Smooth muscle cell (in vitro differentiated cells): ENCODE measurements around the gene SNIP1. TPM values are rescaled to one million over a fixed set of nuclear protein-coding genes. Genes with fewer than 3 reads are reported as not detected.

ENCODE experiments used
- DNase-seq: peaks from one replicate; lab custom pipeline; 2025; ENCODE audit not compliant: unreplicated experiment; lab: John Stamatoyannopoulos, UW
- H2AFZ ChIP-seq: fragments of 200-600 bp; sonication (generic); 2 replicates; pipeline ENCODE4 v1.6.0; 2016; ENCODE audit warnings: antibody characterized with exemption, low read depth, mild to moderate bottlenecking
- H3F3A ChIP-seq: fragments of 200-600 bp; sonication (generic); 2 replicates; pipeline ENCODE4 v1.6.0; 2017; ENCODE audit warnings: antibody characterized with exemption, low read depth
- H3K27ac ChIP-seq: fragments of 200-600 bp; sonication (generic); 2 replicates; pipeline ENCODE4 v1.5.1; 2016; ENCODE audit warnings: low read depth, mild to moderate bottlenecking
- H3K27me3 ChIP-seq: fragments of 200-600 bp; sonication (generic); 2 replicates; pipeline ENCODE4 v1.6.1; 2016; ENCODE audit warnings: low read depth, mild to moderate bottlenecking
- H3K36me3 ChIP-seq: fragments of 200-600 bp; sonication (generic); 2 replicates; pipeline ENCODE4 v1.5.1; 2016; ENCODE audit warnings: low read depth
- H3K4me1 ChIP-seq: fragments of 200-600 bp; sonication (generic); 2 replicates; pipeline ENCODE4 v1.5.1; 2016; ENCODE audit warnings: low read depth
- H3K4me2 ChIP-seq: fragments of 200-600 bp; sonication (generic); 2 replicates; pipeline ENCODE4 v1.6.0; 2016; ENCODE audit warnings: mild to moderate bottlenecking
- H3K4me3 ChIP-seq: fragments of 200-600 bp; sonication (generic); 2 replicates; pipeline ENCODE4 v1.5.1; 2016; ENCODE audit warnings: mild to moderate bottlenecking
- H3K79me2 ChIP-seq: fragments of 200-600 bp; sonication (generic); 2 replicates; pipeline ENCODE4 v1.6.0; 2016; ENCODE audit warnings: low read depth, mild to moderate bottlenecking
- H3K9ac ChIP-seq: fragments of 200-600 bp; sonication (generic); 2 replicates; pipeline ENCODE4 v1.6.0; 2016; ENCODE audit warnings: low read depth
- H3K9me3 ChIP-seq: fragments of 200-600 bp; sonication (generic); replicated peaks from 2 replicates; pipeline ENCODE4 v1.5.1; 2016; ENCODE audit warnings: low read depth
- H4K20me1 ChIP-seq: fragments of 200-600 bp; sonication (generic); 2 replicates; pipeline ENCODE4 v1.6.0; 2016; ENCODE audit warnings: low read depth
- CTCF ChIP-seq: fragments of 200-600 bp; sonication (generic); IDR thresholded peaks from 2 replicates; pipeline ENCODE4 v1.5.1; 2017; ENCODE audit warnings: borderline replicate concordance, mild to moderate bottlenecking, antibody characterized with exemption; ENCODE audit not compliant: insufficient read depth, poor library complexity, severe bottlenecking
- WGBS: methylation state at CpG from one replicate; pipeline ENCODE4 v1.1.7; 2016; ENCODE audit warnings: low lambda C conversion rate; 5-methylcytosine and 5-hydroxymethylcytosine counted together
- polyA plus RNA-seq: library from polyadenylated mRNA; unstranded; fragments of >200 nt; fragmentation: Nextera tagmentation; extraction: Ambion mirVana; gene quantifications from 2 replicates; pipeline ENCODE4 v1.2.1, GENCODE V29; 2016
- total RNA-seq: library from RNA; depleted of rRNA; stranded (reverse); fragments of >200 nt; gene quantifications from 2 replicates; pipeline ENCODE4 v1.2.3, GENCODE V29; 2014

Gene SNIP1
- total and polyA plus RNA-seq, 2 experiments from 2014 or later, result 7.4 to 37.1 TPM

- Histone ChIP-seq H3K4me3 (no peak overlapping the region), H3K4me2 (no peak overlapping the region), H3K4me1 (peaks cover 3% of the 10 kb centered on the region), H3K9me3 (no peaks in the 10 kb centered on the region), H2AFZ (no peak overlapping the region), H3K27me3 (no peaks in the 10 kb centered on the region), H3K36me3 (no peaks in the 10 kb centered on the region), H3F3A (peaks cover 6% of the 10 kb centered on the region), H3K9ac (no peak overlapping the region), H3K79me2 (peaks cover 6% of the 10 kb centered on the region), H4K20me1 (peaks cover 1% of the 10 kb centered on the region), H3K27ac (no peak overlapping the region)
- DNase-seq, result no peak
- WGBS, result 84% methylated on average over 1 of the region's 1 CpG
- TF ChIP-seq CTCF, result no peak
Measured at GRCh38 chr1:37558411-37558810, 4.3 kb upstream of the SNIP1 start.

- Histone ChIP-seq H3K27ac (peak overlapping the region; percentile 20), H3K4me2 (peak overlapping the region; percentile 90)
- 94% methylated on average over 3 of the region's 3 CpGs for WGBS
Measured at GRCh38 chr1:37557402-37557801, 3.3 kb upstream of the SNIP1 start.

GRCh38 chr1:37556712-37557196, 2.7 kb upstream of the SNIP1 start, which contains the start of gene DNALI1:
DNALI1 (plus strand) TSS chr1:37556940; CDS start chr1:37556995, 55 bp downstream.
- Histone ChIP-seq H3K9me3 (no peaks in the 10 kb centered on the region), H2AFZ (peak within 1 kb of the TSS; percentile 96), H3K4me3 (peak within 1 kb of the TSS; percentile 41), H3K4me1 (peaks cover 14% of the 10 kb centered on the region), H3K79me2 (peaks cover 22% of the 10 kb centered on the region), H3K9ac (peak within 1 kb of the TSS; percentile 42), H3K27me3 (no peaks in the 10 kb centered on the region), H3K4me2 (peak within 1 kb of the TSS; percentile 90), H3F3A (no peaks in the 10 kb centered on the region), H3K36me3 (no peaks in the 10 kb centered on the region), H4K20me1 (peaks cover 18% of the 10 kb centered on the region), H3K27ac (peak within 1 kb of the TSS; percentile 20)
- no peak for TF ChIP-seq CTCF
- 13% methylated on average over 31 of the region's 31 CpGs for WGBS
- DNase-seq, result peak; percentile 61

More at GRCh38 chr1:37557402-37557801, 3.3 kb upstream of the SNIP1 start:
- TF ChIP-seq CTCF, result no peak
- Histone ChIP-seq H3K9me3 (no peaks in the 10 kb centered on the region), H3K27me3 (no peaks in the 10 kb centered on the region), H3K79me2 (peaks cover 16% of the 10 kb centered on the region), H4K20me1 (peaks cover 12% of the 10 kb centered on the region), H3K4me3 (peak overlapping the region; percentile 41), H3F3A (no peaks in the 10 kb centered on the region), H3K36me3 (no peaks in the 10 kb centered on the region), H3K9ac (peak overlapping the region; percentile 42), H3K4me1 (peaks cover 13% of the 10 kb centered on the region), H2AFZ (no peak overlapping the region)
- no peak for DNase-seq

- no peak overlapping the region for H2AFZ ChIP-seq
- H4K20me1 ChIP-seq, result peaks cover 33% of the 10 kb centered on the region
- peaks cover 14% of the 10 kb centered on the region for H3K4me1 ChIP-seq
- H3F3A ChIP-seq, result no peaks in the 10 kb centered on the region
- TF ChIP-seq CTCF, result no peak
- peak overlapping the region; percentile 97 for H3K9ac ChIP-seq
- H3K27ac ChIP-seq, result peak overlapping the region; percentile 88
- 11% methylated on average over 11 of the region's 11 CpGs for WGBS
- DNase-seq, result no peak
- H3K79me2 ChIP-seq, result peaks cover 40% of the 10 kb centered on the region
- no peaks in the 10 kb centered on the region for H3K36me3 ChIP-seq
- H3K4me2 ChIP-seq, result peak overlapping the region; percentile 98
- H3K9me3 ChIP-seq, result no peaks in the 10 kb centered on the region
- H3K27me3 ChIP-seq, result no peaks in the 10 kb centered on the region
- peak overlapping the region; percentile 93 for H3K4me3 ChIP-seq
Measured at GRCh38 chr1:37553598-37553926, 531 bp downstream of the SNIP1 start.
